PFSK-1 (cell line): ENCODE results near the gene FBXW4.

Source experiments
- FOXP2 ChIP-seq: optimal IDR thresholded peaks from 2 replicates; pipeline ENCODE3; 2011; ENCODE audit warnings: borderline replicate concordance, control low read depth, inconsistent platforms; ENCODE audit not compliant: insufficient read depth; ENCODE audit errors: extremely low read length, extremely low read depth
- POLR2AphosphoS5 ChIP-seq: IDR thresholded peaks from 2 replicates; pipeline ENCODE4 v1.6.1; 2012; ENCODE audit warnings: low read depth, mild to moderate bottlenecking, control low read depth, low read length, moderate library complexity
- REST ChIP-seq, 2 experiments: IDR thresholded peaks; 2 replicates each; pipeline versions ENCODE4 v1.6.1 to v1.8.0; 2011 to 2012; ENCODE audit warnings: low read depth in 2 of 2, low read length in 2 of 2, control low read depth in 1 of 2, inconsistent platforms in 1 of 2, mild to moderate bottlenecking in 1 of 2, moderate library complexity in 1 of 2; ENCODE audit not compliant: insufficient read depth in 1 of 2
- SIN3A ChIP-seq: IDR thresholded peaks from 2 replicates; pipeline ENCODE4 v1.6.1; 2012; ENCODE audit warnings: mild to moderate bottlenecking, low read length, moderate library complexity, borderline replicate concordance; ENCODE audit not compliant: insufficient read depth
- TAF1 ChIP-seq: IDR thresholded peaks from 2 replicates; pipeline ENCODE4 v1.6.1; 2012; ENCODE audit warnings: low read length, control low read depth, borderline replicate concordance; ENCODE audit not compliant: insufficient read depth

FBXW4 gene

GRCh38 chr10:101720606-101721230 lies 25.7 kb upstream of the FBXW4 start:
- TF ChIP-seq FOXP2: no peak
- no peak for TF ChIP-seq POLR2AphosphoS5
- no peak for TF ChIP-seq TAF1
- no peak for TF ChIP-seq SIN3A
- TF ChIP-seq REST (IDR thresholded peaks at IDR 0.05; ENCODE audit: insufficient read depth in 1 of 2, low read depth in 2 of 2, low read length in 2 of 2): no peak

- no peak for TF ChIP-seq TAF1
- TF ChIP-seq SIN3A: no peak
- no peak for TF ChIP-seq FOXP2
- TF ChIP-seq POLR2AphosphoS5: no peak
- no peak for TF ChIP-seq REST (IDR thresholded peaks at IDR 0.05; ENCODE audit: insufficient read depth in 1 of 2, low read depth in 2 of 2, low read length in 2 of 2)
Observed at GRCh38 chr10:101718690-101719275, 23.8 kb upstream of the FBXW4 start.

GRCh38 chr10:101716891-101717659 lies 22.1 kb upstream of the FBXW4 start:
- TF ChIP-seq POLR2AphosphoS5: no peak
- no peak for TF ChIP-seq TAF1
- TF ChIP-seq SIN3A: no peak
- no peak for TF ChIP-seq REST (IDR thresholded peaks at IDR 0.05; ENCODE audit: insufficient read depth in 1 of 2, low read depth in 2 of 2, low read length in 2 of 2)

- TF ChIP-seq SIN3A (no peak), TAF1 (no peak), POLR2AphosphoS5 (no peak)
Observed at GRCh38 chr10:101712997-101713396, 18.0 kb upstream of the FBXW4 start.

- TF ChIP-seq POLR2AphosphoS5: no peak
- no peak for TF ChIP-seq TAF1
- TF ChIP-seq SIN3A: no peak
- no peak for TF ChIP-seq FOXP2
- TF ChIP-seq REST (IDR thresholded peaks at IDR 0.05; ENCODE audit: insufficient read depth in 1 of 2, low read depth in 2 of 2, low read length in 2 of 2): no peak
Observed at GRCh38 chr10:101710793-101711192, 15.8 kb upstream of the FBXW4 start.
